H1 (cell line): ENCODE results near the gene CCDC127. TPM values are rescaled to one million over a fixed set of nuclear protein-coding genes. Genes with fewer than 3 reads are reported as not detected.

ENCODE experiments used
- ASH2L ChIP-seq: fragments of 200-600, 300-600 bp; sonication (generic); IDR thresholded peaks from one replicate; pipeline ENCODE4 v1.7.1; 2017; ENCODE audit warnings: low read length
- ATF3 ChIP-seq: IDR thresholded peaks from 2 replicates; pipeline ENCODE4 v1.6.1; 2011; ENCODE audit warnings: low read depth, mild to moderate bottlenecking, low read length; ENCODE audit not compliant: insufficient read depth
- JUN ChIP-seq: IDR thresholded peaks from 2 replicates; pipeline ENCODE4 v1.6.1; 2011; ENCODE audit warnings: low read depth, mild to moderate bottlenecking, improper control_type of control experiment, low read length
- NRF1 ChIP-seq: IDR thresholded peaks from 2 replicates; pipeline ENCODE4 v1.6.1; 2011; ENCODE audit warnings: mild to moderate bottlenecking, low read depth, low read length, improper control_type of control experiment
- POLR2AphosphoS5 ChIP-seq: IDR thresholded peaks from 2 replicates; pipeline ENCODE4 v1.6.1; 2011; ENCODE audit warnings: low read depth, low read length
- POU5F1 ChIP-seq: IDR thresholded peaks from 2 replicates; pipeline ENCODE4 v1.6.1; 2011; ENCODE audit warnings: low read depth, mild to moderate bottlenecking, low read length, moderate library complexity
- RNF2 ChIP-seq: fragments of 200-900, 300-1000 bp; sonication (generic); IDR thresholded peaks from 2 replicates; pipeline ENCODE4 v1.7.1; 2016; ENCODE audit warnings: borderline replicate concordance, low read depth, mild to moderate bottlenecking, antibody characterized with exemption, low read length; ENCODE audit not compliant: poor library complexity, severe bottlenecking; ENCODE audit errors: missing control alignments
- SP4 ChIP-seq: IDR thresholded peaks from 2 replicates; pipeline ENCODE4 v1.6.1; 2012; ENCODE audit warnings: low read length, inconsistent platforms
- SUZ12 ChIP-seq: fragments of 200-600 bp; sonication (generic); IDR thresholded peaks from 2 replicates; pipeline ENCODE4 v1.6.1; 2012; ENCODE audit warnings: mild to moderate bottlenecking, inconsistent platforms, low read length, moderate library complexity, mixed read lengths
- TEAD4 ChIP-seq: IDR thresholded peaks from 2 replicates; pipeline ENCODE4 v1.6.1; 2012; ENCODE audit warnings: low read depth, low read length, inconsistent platforms, mixed read lengths
- polyA plus RNA-seq, 7 experiments: library from polyadenylated mRNA; depleted of rRNA in 3 of 7; stranded (reverse) in 5 of 7; unstranded in 2 of 7; fragments of >200 nt in 5 of 7; fragments of 200-250 nt in 2 of 7; gene quantifications; 1 replicate in 5 of 7; 2 replicates in 1 of 7; 4 replicates in 1 of 7; pipeline versions ENCODE4 v1.2.1 to v1.2.3, GENCODE V29; 2011 to 2013; ENCODE audit warnings: missing spikeins in 2 of 7, mixed read lengths in 2 of 7
- total RNA-seq: library from RNA; stranded (reverse); fragmentation: NEBNext Ultra II Directional; extraction: Animal tissue kit (Norgen Biotek cat#: 25700); gene quantifications from 2 replicates; pipeline ENCODE4 v1.2.1, GENCODE V29; 2021

CCDC127 gene
- total and polyA plus RNA-seq, 2 of the 8 experiments (the other 6 are each of a cell fraction or from before 2014, with no cell fraction given): 2.9 to 8.0 TPM

- TF ChIP-seq RNF2: no peak
- no peak for TF ChIP-seq TEAD4
- TF ChIP-seq SUZ12: no peak
- TF ChIP-seq POLR2AphosphoS5: no peak; the same call in 1 of the 2 replicates
- TF ChIP-seq POU5F1: no peak
- TF ChIP-seq JUN: no peak
- no peak for TF ChIP-seq SP4
- TF ChIP-seq ASH2L: no peak
- TF ChIP-seq NRF1: no peak
- no peak for TF ChIP-seq ATF3
These were observed 62.1 kb downstream of the CCDC127 start (continued) for GRCh38 chr5:155651-156410.
